Measurements from ENCODE around the gene BARX2. TPM values are rescaled to one million over a fixed set of nuclear protein-coding genes. Genes with fewer than 3 reads are reported as not detected.

BARX2 gene
- total and polyA plus RNA-seq, 12 donors, result 0.07 TPM; not detected in 11

- no peak for TF ChIP-seq CTCF (IDR thresholded peaks at IDR 0.05)
- TF ChIP-seq POLR2A (IDR thresholded peaks at IDR 0.05), result no peak
- no peak for DNase-seq
- peaks cover 0 to 4% (median 0%) of the 10 kb centered on the region in 3 donors for H3K9me3 ChIP-seq (replicated peaks in 1 of 3)
- intact Hi-C loops (cut with DNase I), result no loop called here
- no peaks in the 10 kb centered on the region for H3K4me1 ChIP-seq (replicated peaks in 1 of 2)
- H3K27ac ChIP-seq, result no peak overlapping the region
- H3K36me3 ChIP-seq (replicated peaks in 1 of 2), result no peaks in the 10 kb centered on the region
- WGBS, 4 donors, result 45 to 57% (median 53%) methylated on average over 5 of the region's 5 CpGs
- no peak overlapping the region for H3K4me3 ChIP-seq
- no peaks in the 10 kb centered on the region for H3K27me3 ChIP-seq
Measured at GRCh38 chr11:129451524-129451923, 75.9 kb downstream of the BARX2 start.

GRCh38 chr11:129453293-129453721 is 77.7 kb downstream of the BARX2 start:
- peaks cover 0 to 3% (median 0%) of the 10 kb centered on the region in 3 donors for H3K9me3 ChIP-seq (replicated peaks in 1 of 3)
- intact Hi-C loops (cut with DNase I), result no loop called here
- no peak overlapping the region for H3K27ac ChIP-seq
- no peaks in the 10 kb centered on the region for H3K4me1 ChIP-seq (replicated peaks in 1 of 2)
- WGBS, 4 donors, result 51 to 61% (median 54%) methylated on average over 6 of the region's 6 CpGs
- TF ChIP-seq CTCF (IDR thresholded peaks at IDR 0.05), result no peak
- no peak for TF ChIP-seq POLR2A (IDR thresholded peaks at IDR 0.05)
- no peaks in the 10 kb centered on the region for H3K36me3 ChIP-seq (replicated peaks in 1 of 2)
- H3K27me3 ChIP-seq, result no peaks in the 10 kb centered on the region
- H3K4me3 ChIP-seq, result no peak overlapping the region
- DNase-seq, result no peak

- intact Hi-C loops (cut with DNase I), result no loop called here
- no peak for TF ChIP-seq CTCF (IDR thresholded peaks at IDR 0.05)
- no peak for TF ChIP-seq POLR2A (IDR thresholded peaks at IDR 0.05)
- WGBS, 4 donors, result 73 to 80% (median 78%) methylated on average over 4 of the region's 4 CpGs
Measured at GRCh38 chr11:129455101-129455500, 79.5 kb downstream of the BARX2 start.

GRCh38 chr11:129455756-129456655 is 80.4 kb downstream of the BARX2 start:
- H3K36me3 ChIP-seq (replicated peaks in 1 of 2), result no peaks in the 10 kb centered on the region
- no peak for DNase-seq
- no peaks in the 10 kb centered on the region for H3K9me3 ChIP-seq (replicated peaks in 1 of 3)
- 75 to 79% (median 77%) methylated on average over 16 to 17 of the region's 17 CpGs for WGBS, 4 donors
- H3K4me1 ChIP-seq (replicated peaks in 1 of 2), result no peaks in the 10 kb centered on the region
- no peak overlapping the region for H3K27ac ChIP-seq
- H3K27me3 ChIP-seq, result no peaks in the 10 kb centered on the region
- H3K4me3 ChIP-seq, result no peak overlapping the region
- no peak for TF ChIP-seq CTCF (IDR thresholded peaks at IDR 0.05)
- no peak for TF ChIP-seq POLR2A (IDR thresholded peaks at IDR 0.05)
- intact Hi-C loops (cut with DNase I), result no loop called here

More at GRCh38 chr11:129455101-129455500, 79.5 kb downstream of the BARX2 start:
- no peaks in the 10 kb centered on the region for H3K4me1 ChIP-seq (replicated peaks in 1 of 2)
- no peaks in the 10 kb centered on the region for H3K27me3 ChIP-seq
- no peak overlapping the region for H3K4me3 ChIP-seq
- H3K9me3 ChIP-seq (replicated peaks in 1 of 3), result no peaks in the 10 kb centered on the region
- H3K36me3 ChIP-seq (replicated peaks in 1 of 2), result no peaks in the 10 kb centered on the region
- no peak for DNase-seq
- no peak overlapping the region for H3K27ac ChIP-seq

Measured in adrenal gland (tissue), 12 donors.